ENCODE measurements around the gene RBM28.

Gene RBM28

DNA sequence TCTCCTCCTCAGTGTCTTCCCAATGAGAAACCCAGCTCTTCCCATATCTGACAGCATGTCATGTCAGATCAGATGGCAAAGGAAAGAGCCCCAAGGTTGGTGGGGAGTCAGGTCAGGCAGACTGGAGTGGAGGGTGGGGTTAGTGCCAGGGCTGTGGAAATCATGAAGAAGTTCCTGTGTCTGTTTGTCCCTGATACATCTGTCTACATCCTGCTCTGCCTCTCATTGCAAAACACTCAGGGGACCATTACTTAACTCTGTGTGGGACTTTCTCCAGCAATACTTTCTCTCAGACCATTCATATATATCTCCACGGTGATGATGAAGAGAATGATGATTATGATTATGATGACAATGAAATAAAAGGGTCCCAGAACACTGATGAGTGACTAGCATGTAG is 14.5 kb upstream of the RBM28 start:
- Histone ChIP-seq H3K27me3 (peaks cover 0 to 62% of the 10 kb centered on the region in 2 donors), H3K4me1 (peaks cover 0 to 25% (median 18%) of the 10 kb centered on the region in 4 donors)
- intact Hi-C loops (cut with DNase I; ENCODE audit: low total_unique reads) = no loop called here

GRCh38 chr7:128357217-128357613 is 13.5 kb upstream of the RBM28 start:
- Histone ChIP-seq H3K4me3 (no peak overlapping the region), H3K4me1 (peaks cover 0 to 27% (median 22%) of the 10 kb centered on the region in 4 donors), H3K36me3 (no peaks in the 10 kb centered on the region), H3K27ac (no peak overlapping the region), H3K27me3 (peaks cover 0 to 64% of the 10 kb centered on the region in 2 donors), H3K9me3 (no peaks in the 10 kb centered on the region)
- TF ChIP-seq, protein P1, sequence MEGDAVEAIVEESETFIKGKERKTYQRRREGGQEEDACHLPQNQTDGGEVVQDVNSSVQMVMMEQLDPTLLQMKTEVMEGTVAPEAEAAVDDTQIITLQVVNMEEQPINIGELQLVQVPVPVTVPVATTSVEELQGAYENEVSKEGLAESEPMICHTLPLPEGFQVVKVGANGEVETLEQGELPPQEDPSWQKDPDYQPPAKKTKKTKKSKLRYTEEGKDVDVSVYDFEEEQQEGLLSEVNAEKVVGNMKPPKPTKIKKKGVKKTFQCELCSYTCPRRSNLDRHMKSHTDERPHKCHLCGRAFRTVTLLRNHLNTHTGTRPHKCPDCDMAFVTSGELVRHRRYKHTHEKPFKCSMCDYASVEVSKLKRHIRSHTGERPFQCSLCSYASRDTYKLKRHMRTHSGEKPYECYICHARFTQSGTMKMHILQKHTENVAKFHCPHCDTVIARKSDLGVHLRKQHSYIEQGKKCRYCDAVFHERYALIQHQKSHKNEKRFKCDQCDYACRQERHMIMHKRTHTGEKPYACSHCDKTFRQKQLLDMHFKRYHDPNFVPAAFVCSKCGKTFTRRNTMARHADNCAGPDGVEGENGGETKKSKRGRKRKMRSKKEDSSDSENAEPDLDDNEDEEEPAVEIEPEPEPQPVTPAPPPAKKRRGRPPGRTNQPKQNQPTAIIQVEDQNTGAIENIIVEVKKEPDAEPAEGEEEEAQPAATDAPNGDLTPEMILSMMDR (IDR thresholded peaks at IDR 0.05) = no peak
- intact Hi-C loops (cut with DNase I; ENCODE audit: low total_unique reads) = no loop called here
- no peak for DNase-seq

More for the DNA sequence above, 14.5 kb upstream of the RBM28 start:
- H3K9me3 ChIP-seq = no peaks in the 10 kb centered on the region
- TF ChIP-seq, protein P1 (IDR thresholded peaks at IDR 0.05) = no peak
- H3K36me3 ChIP-seq = no peaks in the 10 kb centered on the region
- DNase-seq = no peak
- H3K27ac ChIP-seq = no peak overlapping the region
- no peak overlapping the region for H3K4me3 ChIP-seq

GRCh38 chr7:128356546-128357216 is 13.0 kb upstream of the RBM28 start:
- no peak overlapping the region for H3K4me3 ChIP-seq
- no peaks in the 10 kb centered on the region for H3K9me3 ChIP-seq
- no peak for DNase-seq
- peaks cover 0 to 27% (median 22%) of the 10 kb centered on the region in 4 donors for H3K4me1 ChIP-seq
- H3K27me3 ChIP-seq = peaks cover 0 to 66% of the 10 kb centered on the region in 2 donors
- intact Hi-C loops (cut with DNase I; ENCODE audit: low total_unique reads) = no loop called here
- no peak overlapping the region for H3K27ac ChIP-seq
- TF ChIP-seq, protein P1 (IDR thresholded peaks at IDR 0.05) = no peak
- no peaks in the 10 kb centered on the region for H3K36me3 ChIP-seq

DNA sequence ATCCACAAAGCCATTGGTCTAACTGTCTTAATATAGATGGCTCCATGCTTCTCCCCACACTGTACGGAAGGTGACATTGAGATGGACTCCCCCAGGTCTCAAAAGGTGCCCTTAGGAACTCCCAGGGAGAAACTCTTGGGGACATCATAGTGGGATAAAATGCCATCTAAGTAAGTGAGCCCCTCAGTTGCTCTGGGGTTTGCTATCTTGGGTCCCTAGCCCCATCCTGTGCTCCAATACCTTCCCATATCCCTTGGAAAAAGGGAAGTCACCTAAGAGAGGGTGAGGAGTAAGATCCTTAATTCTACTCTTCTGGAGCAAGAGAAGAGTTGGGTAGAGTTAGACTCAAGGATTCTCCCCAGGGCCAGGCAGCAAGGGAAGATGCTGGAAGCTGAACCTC is 9.9 kb upstream of the RBM28 start:
- H3K4me3 ChIP-seq = no peak overlapping the region
- TF ChIP-seq, protein P1 (IDR thresholded peaks at IDR 0.05) = no peak
- intact Hi-C loops (cut with DNase I; ENCODE audit: low total_unique reads) = no loop called here
- H3K27ac ChIP-seq = no peak overlapping the region
- no peaks in the 10 kb centered on the region for H3K9me3 ChIP-seq
- peaks cover 0 to 67% of the 10 kb centered on the region in 2 donors for H3K27me3 ChIP-seq
- peaks cover 0 to 16% (median 14%) of the 10 kb centered on the region in 4 donors for H3K4me1 ChIP-seq
- no peak for DNase-seq
- H3K36me3 ChIP-seq = no peaks in the 10 kb centered on the region

- peaks cover 0 to 67% of the 10 kb centered on the region in 2 donors for H3K27me3 ChIP-seq
- H3K36me3 ChIP-seq = no peaks in the 10 kb centered on the region
- H3K27ac ChIP-seq = no peak overlapping the region
- H3K9me3 ChIP-seq = no peaks in the 10 kb centered on the region
- no peak overlapping the region for H3K4me3 ChIP-seq
- TF ChIP-seq, protein P1 (IDR thresholded peaks at IDR 0.05) = no peak
- DNase-seq = no peak
- peaks cover 0 to 16% (median 14%) of the 10 kb centered on the region in 4 donors for H3K4me1 ChIP-seq
- intact Hi-C loops (cut with DNase I; ENCODE audit: low total_unique reads) = no loop called here
Measured at GRCh38 chr7:128353189-128353588, 9.5 kb upstream of the RBM28 start.
